Fibroblast of lung (primary cell): ENCODE data around the gene CDCP1. TPM values are rescaled to one million over a fixed set of nuclear protein-coding genes. Genes with fewer than 3 reads are reported as not detected.

Experiments used
- DNase-seq, 2 donors: peaks; one replicate each; pipeline versions ENCODE4 v3.0.0 to v3.0.0-alpha.2; 2010; ENCODE audit warnings: low read depth in 2 of 2
- H2AFZ ChIP-seq: 2 replicates; pipeline ENCODE4 v1.5.1; 2012; ENCODE audit warnings: low read length, control low read depth, inconsistent platforms
- H3K27ac ChIP-seq: 2 replicates; pipeline ENCODE4 v1.5.1; 2011; ENCODE audit warnings: low read length, control low read depth; ENCODE audit not compliant: insufficient read depth
- H3K27me3 ChIP-seq: 2 replicates; pipeline ENCODE4 v1.5.1; 2011; ENCODE audit warnings: mild to moderate bottlenecking, low read length; ENCODE audit not compliant: control insufficient read depth, insufficient read depth
- H3K36me3 ChIP-seq: 2 replicates; pipeline ENCODE4 v1.5.1; 2011; ENCODE audit warnings: low read length; ENCODE audit not compliant: control insufficient read depth, insufficient read depth
- H3K4me1 ChIP-seq: 2 replicates; pipeline ENCODE4 v1.5.1; 2011; ENCODE audit warnings: low read length; ENCODE audit not compliant: control insufficient read depth, insufficient read depth; ENCODE audit errors: extremely low read depth
- H3K4me2 ChIP-seq: 2 replicates; pipeline ENCODE4 v1.5.1; 2011; ENCODE audit warnings: low read length, control low read depth; ENCODE audit not compliant: insufficient read depth; ENCODE audit errors: extremely low read depth
- H3K4me3 ChIP-seq, 4 experiments: fragments of 200-600 bp in 1 of 4; sonication (generic) in 1 of 4; replicated peaks in 1 of 4; 2 replicates each; pipeline ENCODE4 v1.5.1; 2011 to 2016; ENCODE audit warnings: low read length in 4 of 4, low read depth in 3 of 4, mild to moderate bottlenecking in 3 of 4, control low read depth in 2 of 4, inconsistent platforms in 1 of 4, mixed read lengths in 1 of 4; ENCODE audit not compliant: insufficient read depth in 1 of 4; ENCODE audit errors: control extremely low read depth in 1 of 4
- H3K79me2 ChIP-seq: 2 replicates; pipeline ENCODE4 v1.5.1; 2012; ENCODE audit warnings: mild to moderate bottlenecking, low read length, inconsistent platforms; ENCODE audit not compliant: control insufficient read depth, insufficient read depth
- H3K9ac ChIP-seq: 2 replicates; pipeline ENCODE4 v1.5.1; 2011; ENCODE audit warnings: mild to moderate bottlenecking, low read length, control low read depth; ENCODE audit not compliant: insufficient read depth
- H3K9me3 ChIP-seq: 2 replicates; pipeline ENCODE4 v1.5.1; 2012; ENCODE audit warnings: low read depth, low read length; ENCODE audit not compliant: control insufficient read depth, insufficient read depth
- H4K20me1 ChIP-seq: 2 replicates; pipeline ENCODE4 v1.5.1; 2011; ENCODE audit warnings: low read length; ENCODE audit not compliant: control insufficient read depth, insufficient read depth; ENCODE audit errors: extremely low read depth
- EZH2 ChIP-seq: IDR thresholded peaks from 2 replicates; pipeline ENCODE4 v1.5.1; 2012; ENCODE audit warnings: low read length, control low read depth, mild to moderate bottlenecking; ENCODE audit errors: missing control alignments
- polyA plus RNA-seq, 2 donors: library from polyadenylated mRNA; depleted of rRNA in 1 of 2; stranded (reverse) in 1 of 2; unstranded in 1 of 2; fragments of >200 nt; gene quantifications; 2 replicates each; pipeline ENCODE4 v1.2.1, GENCODE V29; 2011 to 2012; ENCODE audit warnings: missing spikeins in 1 of 2
- total RNA-seq: library from RNA; depleted of rRNA; stranded (reverse); fragments of >200 nt; gene quantifications from 2 replicates; pipeline ENCODE4 v1.2.1, GENCODE V29; 2014
- TF ChIP-seq, protein P1 (sequence below), 2 donors: IDR thresholded peaks in 1 of 2; conservative IDR thresholded peaks in 1 of 2; 1 replicate in 1 of 2; 2 replicates in 1 of 2; pipeline ENCODE4 v1.5.1; 2011 to 2012; ENCODE audit warnings: low read length in 2 of 2, control low read depth in 1 of 2, inconsistent platforms in 1 of 2, low read depth in 1 of 2, mild to moderate bottlenecking in 1 of 2

CDCP1 gene
- total and polyA plus RNA-seq, 2 donors (not counting 1 experiment from before 2014, with no cell fraction given) = 25.6 to 56.1 TPM

GRCh38 chr3:45174234-45174633 lies 28.1 kb upstream of the CDCP1 start:
- no peaks in the 10 kb centered on the region for H3K36me3 ChIP-seq
- H3K9ac ChIP-seq = no peak overlapping the region
- H2AFZ ChIP-seq = no peak overlapping the region
- H4K20me1 ChIP-seq = no peaks in the 10 kb centered on the region
- no peak overlapping the region for H3K27ac ChIP-seq
- no peak for DNase-seq
- no peaks in the 10 kb centered on the region for H3K79me2 ChIP-seq
- no peak overlapping the region for H3K4me2 ChIP-seq
- H3K4me3 ChIP-seq = no peak overlapping the region
- H3K4me1 ChIP-seq = no peaks in the 10 kb centered on the region
- no peaks in the 10 kb centered on the region for H3K9me3 ChIP-seq
- no peak for TF ChIP-seq EZH2
- TF ChIP-seq, protein P1, sequence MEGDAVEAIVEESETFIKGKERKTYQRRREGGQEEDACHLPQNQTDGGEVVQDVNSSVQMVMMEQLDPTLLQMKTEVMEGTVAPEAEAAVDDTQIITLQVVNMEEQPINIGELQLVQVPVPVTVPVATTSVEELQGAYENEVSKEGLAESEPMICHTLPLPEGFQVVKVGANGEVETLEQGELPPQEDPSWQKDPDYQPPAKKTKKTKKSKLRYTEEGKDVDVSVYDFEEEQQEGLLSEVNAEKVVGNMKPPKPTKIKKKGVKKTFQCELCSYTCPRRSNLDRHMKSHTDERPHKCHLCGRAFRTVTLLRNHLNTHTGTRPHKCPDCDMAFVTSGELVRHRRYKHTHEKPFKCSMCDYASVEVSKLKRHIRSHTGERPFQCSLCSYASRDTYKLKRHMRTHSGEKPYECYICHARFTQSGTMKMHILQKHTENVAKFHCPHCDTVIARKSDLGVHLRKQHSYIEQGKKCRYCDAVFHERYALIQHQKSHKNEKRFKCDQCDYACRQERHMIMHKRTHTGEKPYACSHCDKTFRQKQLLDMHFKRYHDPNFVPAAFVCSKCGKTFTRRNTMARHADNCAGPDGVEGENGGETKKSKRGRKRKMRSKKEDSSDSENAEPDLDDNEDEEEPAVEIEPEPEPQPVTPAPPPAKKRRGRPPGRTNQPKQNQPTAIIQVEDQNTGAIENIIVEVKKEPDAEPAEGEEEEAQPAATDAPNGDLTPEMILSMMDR (conservative IDR thresholded peaks at IDR 0.05 in 1 of 2, IDR thresholded peaks at IDR 0.05 in 1 of 2; ENCODE audit: low read depth in 1 of 2, low read length in 2 of 2) = no peak
- H3K27me3 ChIP-seq = no peaks in the 10 kb centered on the region

DNA sequence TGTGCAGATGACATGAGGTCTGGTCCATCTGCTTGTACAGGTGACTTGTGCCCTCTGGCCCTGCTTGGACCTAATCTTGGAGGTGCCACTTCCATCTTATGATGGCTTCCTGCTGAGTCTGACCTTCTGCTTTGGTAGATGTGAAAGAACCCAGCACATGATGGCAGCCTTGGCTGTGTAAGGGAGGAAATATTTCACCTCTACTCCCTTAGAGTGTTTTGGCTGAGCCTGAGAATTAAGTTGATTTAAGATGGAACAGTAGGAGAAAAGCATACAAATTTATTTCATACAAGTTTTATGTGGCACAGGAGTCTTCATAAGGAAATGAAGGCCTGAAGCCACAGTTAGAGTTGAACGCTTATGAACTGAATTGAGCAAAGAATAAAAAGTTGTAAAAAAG lies 27.6 kb upstream of the CDCP1 start:
- no peaks in the 10 kb centered on the region for H3K36me3 ChIP-seq
- H3K4me3 ChIP-seq = no peak overlapping the region
- H3K27ac ChIP-seq = no peak overlapping the region
- no peaks in the 10 kb centered on the region for H3K9me3 ChIP-seq
- TF ChIP-seq, protein P1 (conservative IDR thresholded peaks at IDR 0.05 in 1 of 2, IDR thresholded peaks at IDR 0.05 in 1 of 2; ENCODE audit: low read depth in 1 of 2, low read length in 2 of 2) = no peak
- no peak for TF ChIP-seq EZH2
- H4K20me1 ChIP-seq = no peaks in the 10 kb centered on the region
- no peaks in the 10 kb centered on the region for H3K27me3 ChIP-seq
- H3K4me1 ChIP-seq = no peaks in the 10 kb centered on the region
- H3K9ac ChIP-seq = no peak overlapping the region
- H3K4me2 ChIP-seq = no peak overlapping the region
- no peak overlapping the region for H2AFZ ChIP-seq
- no peaks in the 10 kb centered on the region for H3K79me2 ChIP-seq
- no peak for DNase-seq

- Histone ChIP-seq H3K4me2 (no peak overlapping the region), H3K27me3 (no peaks in the 10 kb centered on the region), H3K9ac (no peak overlapping the region), H3K27ac (no peak overlapping the region), H3K9me3 (no peaks in the 10 kb centered on the region), H2AFZ (no peak overlapping the region), H3K4me3 (no peak overlapping the region), H3K79me2 (no peaks in the 10 kb centered on the region), H3K4me1 (peaks cover 12% of the 10 kb centered on the region), H4K20me1 (no peaks in the 10 kb centered on the region), H3K36me3 (no peaks in the 10 kb centered on the region)
- DNase-seq = no peak
- TF ChIP-seq, protein P1 (conservative IDR thresholded peaks at IDR 0.05 in 1 of 2, IDR thresholded peaks at IDR 0.05 in 1 of 2; ENCODE audit: low read depth in 1 of 2, low read length in 2 of 2) = peak in 1 of 2 donors; percentile 9
- no peak for TF ChIP-seq EZH2
Observed at GRCh38 chr3:45171283-45171682, 25.1 kb upstream of the CDCP1 start.
